Trophoblast cell (in vitro differentiated cells and primary cell): ENCODE results near the gene DSCAM.
A peak's percentile ranks its signal among the peaks of the same experiment; 100 is the strongest.

Experiments
- DNase-seq, 2 donors: peaks; one replicate each; pipeline ENCODE4 v3.0.0-alpha.2; 2016
- H2AFZ ChIP-seq: 2 replicates; pipeline ENCODE4 v1.6.1; 2013; ENCODE audit warnings: low read length, moderate library complexity, mild to moderate bottlenecking; ENCODE audit not compliant: insufficient read depth, poor library complexity
- H2AK5ac ChIP-seq: 2 replicates; pipeline ENCODE4 v1.6.1; 2013; ENCODE audit warnings: mild to moderate bottlenecking, low read length
- H2BK120ac ChIP-seq: 2 replicates; pipeline ENCODE4 v1.6.1; 2013; ENCODE audit warnings: low read length, mild to moderate bottlenecking, moderate library complexity; ENCODE audit not compliant: insufficient read depth, poor library complexity
- H2BK12ac ChIP-seq: 2 replicates; pipeline ENCODE4 v1.6.1; 2013; ENCODE audit warnings: mild to moderate bottlenecking, low read length, moderate library complexity
- H2BK5ac ChIP-seq: 2 replicates; pipeline ENCODE4 v1.6.1; 2013; ENCODE audit warnings: low read length, low read depth, moderate library complexity, mild to moderate bottlenecking; ENCODE audit not compliant: poor library complexity
- H3K14ac ChIP-seq: 2 replicates; pipeline ENCODE4 v1.6.1; 2013; ENCODE audit warnings: mild to moderate bottlenecking, low read length
- H3K18ac ChIP-seq: 2 replicates; pipeline ENCODE4 v1.6.1; 2013; ENCODE audit warnings: mild to moderate bottlenecking, low read length
- H3K23ac ChIP-seq: 2 replicates; pipeline ENCODE4 v1.6.1; 2013; ENCODE audit warnings: low read length
- H3K27ac ChIP-seq: 2 replicates; pipeline ENCODE4 v1.5.1; 2013; ENCODE audit warnings: low read depth, mild to moderate bottlenecking, inconsistent platforms, low read length, moderate library complexity
- H3K27me3 ChIP-seq: 2 replicates; pipeline ENCODE4 v1.6.1; 2013; ENCODE audit warnings: inconsistent platforms, mild to moderate bottlenecking, low read length, moderate library complexity; ENCODE audit not compliant: insufficient read depth
- H3K36me3 ChIP-seq, 2 experiments: 1 replicate in 1 of 2; 2 replicates in 1 of 2; pipeline ENCODE4 v1.6.1; 2013; ENCODE audit warnings: low read length in 2 of 2, mild to moderate bottlenecking in 2 of 2, moderate library complexity in 1 of 2; ENCODE audit not compliant: insufficient read depth in 2 of 2, control insufficient read depth in 1 of 2
- H3K4ac ChIP-seq: 2 replicates; pipeline ENCODE4 v1.6.1; 2013; ENCODE audit warnings: low read depth, mild to moderate bottlenecking, low read length, moderate library complexity
- H3K4me1 ChIP-seq, 2 experiments: 1 replicate in 1 of 2; 2 replicates in 1 of 2; pipeline ENCODE4 v1.6.1; 2013; ENCODE audit warnings: low read length in 2 of 2, mild to moderate bottlenecking in 2 of 2, moderate library complexity in 1 of 2; ENCODE audit not compliant: insufficient read depth in 2 of 2, control insufficient read depth in 1 of 2
- H3K4me2 ChIP-seq: 2 replicates; pipeline ENCODE4 v1.6.1; 2013; ENCODE audit warnings: inconsistent platforms, mild to moderate bottlenecking, low read length, moderate library complexity
- H3K4me3 ChIP-seq: 2 replicates; pipeline ENCODE4 v1.5.1; 2013; ENCODE audit warnings: mild to moderate bottlenecking, low read depth, low read length, inconsistent platforms
- H3K79me1 ChIP-seq: one replicate; pipeline ENCODE4 v1.6.1; 2013; ENCODE audit warnings: low read length
- H3K79me2 ChIP-seq: 2 replicates; pipeline ENCODE4 v1.6.1; 2013; ENCODE audit warnings: low read length, mild to moderate bottlenecking; ENCODE audit not compliant: control insufficient read depth, insufficient read depth, poor library complexity
- H3K9ac ChIP-seq: 2 replicates; pipeline ENCODE4 v1.6.1; 2013; ENCODE audit warnings: mild to moderate bottlenecking, low read length
- H3K9me3 ChIP-seq: 2 replicates; pipeline ENCODE4 v1.6.1; 2013; ENCODE audit warnings: low read depth, mild to moderate bottlenecking, control low read depth, inconsistent platforms, low read length; ENCODE audit not compliant: insufficient read depth
- H4K12ac ChIP-seq: 2 replicates; pipeline ENCODE4 v1.6.1; 2013; ENCODE audit warnings: low read depth, mild to moderate bottlenecking, low read length, moderate library complexity
- H4K8ac ChIP-seq: 2 replicates; pipeline ENCODE4 v1.6.1; 2013; ENCODE audit warnings: low read depth, mild to moderate bottlenecking, low read length, moderate library complexity
- H4K91ac ChIP-seq: one replicate; pipeline ENCODE4 v1.6.1; 2013; ENCODE audit warnings: low read depth, mild to moderate bottlenecking, low read length, moderate library complexity
- WGBS: extraction: QIAGEN DNeasy Blood & Tissue Kit; methylation state at CpG from one replicate; pipeline ENCODE4 v1.1.7; 2013; ENCODE audit warnings: missing lambda C conversion rate; ENCODE audit not compliant: insufficient read length, insufficient coverage; ENCODE audit errors: extremely low coverage; 5-methylcytosine and 5-hydroxymethylcytosine counted together

Gene DSCAM

DNA sequence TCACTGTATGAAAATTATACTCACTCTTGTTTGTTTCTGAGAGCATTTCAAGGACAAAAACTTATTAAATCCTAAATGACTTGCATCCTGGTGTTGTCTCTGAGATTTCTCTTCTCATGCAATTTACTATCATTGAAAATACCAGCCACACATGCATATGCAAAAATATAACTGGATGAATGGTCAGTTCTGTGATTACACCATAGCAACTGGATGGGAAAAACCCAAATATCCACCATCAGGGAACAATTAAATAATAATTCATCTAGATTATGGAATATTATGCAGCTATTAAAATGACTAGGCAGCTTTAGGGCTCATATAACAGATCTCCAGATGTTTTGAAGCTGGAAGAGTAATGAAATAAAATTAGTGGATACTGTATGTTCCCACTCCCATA, 11.6 kb upstream of the DSCAM start:
- Histone ChIP-seq H3K27ac (no peak overlapping the region), H4K8ac (no peak overlapping the region), H3K4ac (no peak overlapping the region), H4K12ac (no peak overlapping the region), H2BK12ac (no peak overlapping the region), H3K9me3 (no peaks in the 10 kb centered on the region), H3K23ac (no peak overlapping the region), H3K18ac (no peak overlapping the region), H2BK120ac (no peak overlapping the region), H2AFZ (no peak overlapping the region), H4K91ac (no peak overlapping the region), H3K4me1 (no peaks in the 10 kb centered on the region), H3K9ac (no peak overlapping the region), H2BK5ac (no peak overlapping the region), H3K14ac (no peak overlapping the region), H3K36me3 (no peaks in the 10 kb centered on the region), H2AK5ac (no peak overlapping the region), H3K79me2 (no peaks in the 10 kb centered on the region), H3K79me1 (no peaks in the 10 kb centered on the region), H3K4me2 (no peak overlapping the region), H3K27me3 (no peaks in the 10 kb centered on the region), H3K4me3 (no peak overlapping the region)
- no peak for DNase-seq

DNA sequence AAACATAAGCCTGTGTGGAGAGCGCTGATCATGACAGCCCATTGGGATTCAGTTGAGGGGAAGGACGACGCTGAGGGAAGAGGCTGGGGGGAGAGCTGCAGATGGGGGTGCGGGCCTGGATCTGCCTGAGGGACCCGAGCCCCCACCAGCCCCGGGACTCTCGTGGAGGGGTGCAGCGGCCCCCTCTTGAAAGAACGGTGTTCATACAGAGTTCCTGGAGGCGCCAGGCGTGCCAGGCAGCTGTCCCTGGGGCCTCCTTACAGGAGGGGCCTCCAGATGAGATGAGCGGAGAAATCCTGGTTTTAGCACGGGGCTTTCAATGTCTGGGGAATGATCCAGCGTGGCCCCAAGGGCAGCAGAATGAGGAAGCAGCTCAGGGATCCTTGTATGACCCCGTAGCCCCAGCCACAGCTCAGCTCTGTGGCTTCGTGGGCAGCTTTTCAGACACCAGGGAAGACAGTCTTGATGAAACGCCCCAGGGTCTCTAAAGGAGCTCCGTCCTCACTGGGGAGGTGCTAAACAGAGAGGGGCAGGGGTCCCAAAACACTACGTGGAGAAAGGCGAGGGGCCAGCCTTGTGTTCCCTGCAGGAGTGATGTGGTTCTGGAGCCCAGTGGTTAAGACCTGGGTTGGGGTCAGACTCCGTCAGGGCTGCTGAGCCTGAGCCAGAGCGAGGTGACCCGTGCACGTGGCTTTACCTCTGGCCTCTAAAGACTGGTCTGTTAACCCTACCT, 7.2 kb upstream of the DSCAM start:
- Histone ChIP-seq H3K18ac (no peak overlapping the region), H3K36me3 (peaks cover 0 to 3% of the 10 kb centered on the region in 2 experiments), H4K12ac (peak overlapping the region; percentile 73), H3K9ac (no peak overlapping the region), H3K79me1 (no peaks in the 10 kb centered on the region), H4K91ac (no peak overlapping the region), H3K4me3 (no peak overlapping the region), H3K27me3 (no peaks in the 10 kb centered on the region), H2AK5ac (no peak overlapping the region), H2AFZ (no peak overlapping the region), H3K79me2 (no peaks in the 10 kb centered on the region), H3K4me2 (no peak overlapping the region), H3K4me1 (no peaks in the 10 kb centered on the region), H3K4ac (no peak overlapping the region), H4K8ac (no peak overlapping the region), H3K14ac (no peak overlapping the region), H2BK120ac (no peak overlapping the region), H3K23ac (no peak overlapping the region), H3K27ac (no peak overlapping the region), H2BK5ac (no peak overlapping the region), H2BK12ac (no peak overlapping the region), H3K9me3 (peaks cover 2% of the 10 kb centered on the region)
- no CpG with 5 or more reads among the region's 24 CpGs for WGBS
- no peak for DNase-seq

DNA sequence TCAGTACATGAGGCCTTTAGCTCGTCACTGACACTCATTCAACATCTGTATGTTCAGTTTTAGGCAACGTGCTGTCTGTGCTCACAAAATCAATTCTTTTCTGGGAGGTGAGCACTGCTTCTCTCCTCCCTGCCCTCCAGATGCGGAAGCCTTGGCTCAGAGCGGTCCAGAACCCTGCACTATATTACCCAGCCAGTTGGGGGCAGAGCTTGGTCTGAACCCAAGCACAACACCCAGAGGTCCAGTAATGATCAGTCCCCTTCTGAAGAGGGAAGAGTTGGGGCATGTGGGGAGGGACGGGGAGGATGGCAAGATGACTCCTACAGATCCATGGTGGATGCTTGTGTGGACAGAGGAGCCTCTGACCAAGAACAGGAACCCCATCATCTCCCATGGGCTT, 5.6 kb upstream of the DSCAM start:
- Histone ChIP-seq H4K8ac (no peak overlapping the region), H3K4me1 (no peaks in the 10 kb centered on the region), H3K27ac (no peak overlapping the region), H3K79me1 (no peaks in the 10 kb centered on the region), H3K14ac (no peak overlapping the region), H3K4me2 (no peak overlapping the region), H4K91ac (no peak overlapping the region), H3K23ac (no peak overlapping the region), H3K9ac (no peak overlapping the region), H3K4ac (no peak overlapping the region), H2BK120ac (no peak overlapping the region), H3K27me3 (peaks cover 3% of the 10 kb centered on the region), H3K36me3 (peaks cover 0 to 3% of the 10 kb centered on the region in 2 experiments), H4K12ac (no peak overlapping the region), H2BK12ac (no peak overlapping the region), H3K79me2 (no peaks in the 10 kb centered on the region), H3K18ac (no peak overlapping the region), H2AFZ (no peak overlapping the region), H2BK5ac (no peak overlapping the region), H2AK5ac (no peak overlapping the region), H3K9me3 (peaks cover 4% of the 10 kb centered on the region), H3K4me3 (no peak overlapping the region)
- WGBS: no CpG with 5 or more reads among the region's 5 CpGs
- DNase-seq: no peak

DNA sequence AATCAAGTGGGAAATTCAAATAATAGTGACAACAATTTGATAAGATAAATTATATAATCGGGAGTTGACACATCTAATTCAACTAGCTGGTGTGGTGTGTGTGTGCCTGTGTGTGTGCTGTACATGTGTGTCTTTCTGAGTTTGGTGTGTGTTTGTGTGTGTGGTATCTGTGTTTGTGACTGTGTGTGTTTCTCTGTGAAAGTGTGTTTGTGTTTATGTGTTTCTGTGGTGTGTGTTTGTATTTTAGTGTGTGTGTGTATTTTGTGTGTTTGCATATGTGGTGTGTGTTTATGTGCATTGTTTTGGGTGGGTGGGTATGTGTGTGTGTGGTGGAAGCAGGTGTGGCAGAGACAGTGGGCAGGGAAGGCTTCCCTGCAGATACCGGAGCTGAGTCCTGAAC, 4.8 kb upstream of the DSCAM start:
- Histone ChIP-seq H3K18ac (no peak overlapping the region), H4K12ac (no peak overlapping the region), H2AFZ (no peak overlapping the region), H3K4ac (no peak overlapping the region), H4K91ac (no peak overlapping the region), H3K23ac (no peak overlapping the region), H4K8ac (no peak overlapping the region), H3K4me3 (peak overlapping the region; percentile 7), H3K9ac (no peak overlapping the region), H3K79me2 (no peaks in the 10 kb centered on the region), H3K14ac (no peak overlapping the region), H3K4me2 (no peak overlapping the region), H3K9me3 (peaks cover 4% of the 10 kb centered on the region), H3K27ac (no peak overlapping the region), H3K36me3 (peaks cover 0 to 3% of the 10 kb centered on the region in 2 experiments), H3K79me1 (no peaks in the 10 kb centered on the region), H2BK5ac (no peak overlapping the region), H3K4me1 (peaks cover 0 to 2% of the 10 kb centered on the region in 2 experiments), H2AK5ac (no peak overlapping the region), H2BK120ac (no peak overlapping the region), H2BK12ac (no peak overlapping the region), H3K27me3 (peaks cover 9% of the 10 kb centered on the region)
- WGBS: no CpG with 5 or more reads among the region's 2 CpGs
- no peak for DNase-seq
